Measurements from ENCODE around the gene SMARCD3.

Gene SMARCD3

DNA sequence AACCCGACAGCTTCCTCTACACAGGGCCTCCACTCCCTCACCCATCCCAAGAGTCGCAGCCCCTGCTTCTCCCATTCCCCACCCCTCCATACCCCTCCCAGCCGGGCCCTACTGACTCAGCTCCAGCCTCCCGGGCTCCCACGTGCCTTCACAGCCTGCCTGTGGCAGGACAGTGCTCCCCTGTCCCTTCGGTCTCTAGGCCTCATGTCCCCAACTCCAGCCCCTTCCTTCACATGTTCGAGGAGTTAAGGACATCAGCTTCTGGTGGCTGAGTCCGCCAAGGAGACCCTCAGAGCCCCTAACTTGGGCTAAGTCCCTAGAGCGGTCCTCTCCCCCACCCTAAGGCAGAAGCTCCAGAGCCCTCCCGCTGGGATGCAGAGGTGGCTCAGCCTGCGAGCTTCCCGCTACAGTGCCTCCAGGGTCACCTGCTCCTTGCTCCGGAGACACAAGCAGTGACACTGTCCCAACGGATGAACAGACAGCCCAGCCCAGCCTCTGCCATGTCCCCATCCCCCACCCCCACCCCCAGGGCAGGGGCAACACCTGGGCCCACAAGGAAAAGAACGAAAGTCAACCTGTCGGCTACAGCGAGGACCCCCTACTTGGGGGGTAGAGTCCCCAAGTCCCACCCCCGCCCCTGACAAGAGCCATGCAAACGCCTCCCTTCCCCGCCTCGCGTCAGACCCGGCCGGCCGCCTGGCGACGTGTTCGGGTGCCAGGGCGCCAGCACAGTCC lies 716 bp downstream of the SMARCD3 start:
- Histone ChIP-seq H3K4me1 (ENCODE audit: control insufficient read depth, insufficient read depth, low read length, poor library complexity, severe bottlenecking) (peaks cover 48% of the 10 kb centered on the region), H3K9me3 (ENCODE audit: control insufficient read depth, low read length) (no peaks in the 10 kb centered on the region), H3K27ac (ENCODE audit: low read depth, low read length, severe bottlenecking) (peak overlapping the region; percentile 92), H3K4me3 (ENCODE audit: extremely low read depth, insufficient read depth, low read length, poor library complexity, severe bottlenecking) (peak overlapping the region; percentile 56), H3K36me3 (ENCODE audit: control insufficient read depth, insufficient read depth, low read length) (peaks cover 4% of the 10 kb centered on the region)
- WGBS, 2 experiments (ENCODE audit: insufficient coverage in 2 of 2), result 13 to 14% methylated on average over 19 to 20 of the region's 29 CpGs

DNA sequence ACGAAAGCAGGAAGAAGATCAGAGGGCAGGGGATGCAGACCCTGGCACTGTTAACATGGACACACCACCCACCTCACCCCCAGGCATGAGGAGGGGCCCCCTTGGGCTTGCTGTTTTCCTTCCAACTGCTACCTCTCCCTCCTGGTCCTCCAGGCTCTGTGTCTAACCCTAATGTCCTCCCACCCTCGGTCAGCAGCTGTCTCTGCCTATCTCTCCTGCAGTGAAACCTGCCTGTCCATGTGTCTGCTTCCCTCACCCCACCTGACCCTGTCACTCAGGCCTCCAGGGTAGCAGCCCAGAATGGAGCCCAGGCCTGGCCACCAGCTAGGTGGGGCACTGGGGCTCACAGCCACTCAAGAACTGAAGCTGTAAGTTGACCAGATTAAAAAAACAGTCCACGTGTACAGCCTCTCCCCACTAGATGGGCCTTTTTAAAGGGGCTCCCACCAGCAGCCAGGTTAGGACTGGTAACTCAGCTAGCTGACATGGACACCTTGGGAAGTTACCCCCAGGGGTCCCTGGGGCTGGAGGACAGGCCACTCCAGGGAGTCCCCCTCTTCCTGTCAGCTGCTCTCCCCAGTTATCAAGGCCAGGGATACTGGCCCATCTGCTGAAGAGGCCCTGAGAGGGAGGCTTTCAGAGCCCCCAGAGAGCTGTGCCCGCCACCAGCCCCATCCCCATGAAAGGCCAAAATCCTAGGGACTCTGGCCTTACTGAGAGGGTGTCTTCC lies 1.5 kb downstream of the SMARCD3 start:
- Histone ChIP-seq H3K9me3 (ENCODE audit: control insufficient read depth, low read length) (no peaks in the 10 kb centered on the region), H3K4me3 (ENCODE audit: extremely low read depth, insufficient read depth, low read length, poor library complexity, severe bottlenecking) (peak overlapping the region; percentile 56), H3K36me3 (ENCODE audit: control insufficient read depth, insufficient read depth, low read length) (peaks cover 4% of the 10 kb centered on the region), H3K27ac (ENCODE audit: low read depth, low read length, severe bottlenecking) (no peak overlapping the region), H3K4me1 (ENCODE audit: control insufficient read depth, insufficient read depth, low read length, poor library complexity, severe bottlenecking) (peaks cover 42% of the 10 kb centered on the region)
- 55 to 58% methylated on average over 3 of the region's 4 CpGs for WGBS, 2 experiments (ENCODE audit: insufficient coverage in 2 of 2)

DNA sequence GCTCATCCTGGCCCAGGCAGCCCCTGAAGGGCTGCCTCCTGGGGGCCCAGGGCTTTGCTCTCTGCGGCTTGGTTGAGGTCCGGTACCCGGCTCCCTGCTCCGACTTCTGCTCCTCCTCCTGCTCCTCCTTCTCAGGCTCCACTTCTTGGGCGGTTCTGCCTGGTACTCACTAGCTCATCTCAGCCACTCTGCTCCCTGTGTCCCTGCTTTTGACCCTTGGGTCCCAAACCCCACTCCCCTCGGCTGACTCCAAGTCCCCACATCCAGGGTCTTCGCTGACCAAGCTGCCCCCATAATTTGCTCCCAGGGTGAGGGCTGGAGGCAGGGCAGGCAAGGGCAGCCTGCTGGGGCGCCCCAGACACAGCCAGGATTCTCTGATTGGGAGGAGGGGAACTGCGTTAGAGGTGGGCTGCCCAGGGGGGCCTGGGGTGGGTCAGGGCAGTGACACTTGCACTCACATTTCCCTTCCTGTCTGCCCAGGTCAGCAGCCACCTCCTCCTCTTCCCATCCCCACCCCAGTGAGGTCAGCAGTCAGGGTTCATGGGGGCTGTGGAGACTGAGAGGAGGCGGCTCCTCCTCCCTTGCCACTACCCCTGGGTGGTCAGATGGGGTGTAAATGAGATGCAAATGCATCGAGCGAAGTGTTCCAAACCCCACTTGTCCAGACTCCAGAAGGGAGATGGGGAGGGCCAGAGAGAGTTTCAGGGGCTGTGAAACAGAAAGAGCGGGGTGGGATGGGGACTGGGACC lies 2.2 kb downstream of the SMARCD3 start:
- Histone ChIP-seq H3K4me1 (ENCODE audit: control insufficient read depth, insufficient read depth, low read length, poor library complexity, severe bottlenecking) (peaks cover 39% of the 10 kb centered on the region), H3K27ac (ENCODE audit: low read depth, low read length, severe bottlenecking) (no peak overlapping the region), H3K4me3 (ENCODE audit: extremely low read depth, insufficient read depth, low read length, poor library complexity, severe bottlenecking) (peak overlapping the region; percentile 56), H3K9me3 (ENCODE audit: control insufficient read depth, low read length) (no peaks in the 10 kb centered on the region), H3K36me3 (ENCODE audit: control insufficient read depth, insufficient read depth, low read length) (peaks cover 10% of the 10 kb centered on the region)
- WGBS, 2 experiments (ENCODE audit: insufficient coverage in 2 of 2), result 35 to 37% methylated on average over 6 to 8 of the region's 13 CpGs

DNA sequence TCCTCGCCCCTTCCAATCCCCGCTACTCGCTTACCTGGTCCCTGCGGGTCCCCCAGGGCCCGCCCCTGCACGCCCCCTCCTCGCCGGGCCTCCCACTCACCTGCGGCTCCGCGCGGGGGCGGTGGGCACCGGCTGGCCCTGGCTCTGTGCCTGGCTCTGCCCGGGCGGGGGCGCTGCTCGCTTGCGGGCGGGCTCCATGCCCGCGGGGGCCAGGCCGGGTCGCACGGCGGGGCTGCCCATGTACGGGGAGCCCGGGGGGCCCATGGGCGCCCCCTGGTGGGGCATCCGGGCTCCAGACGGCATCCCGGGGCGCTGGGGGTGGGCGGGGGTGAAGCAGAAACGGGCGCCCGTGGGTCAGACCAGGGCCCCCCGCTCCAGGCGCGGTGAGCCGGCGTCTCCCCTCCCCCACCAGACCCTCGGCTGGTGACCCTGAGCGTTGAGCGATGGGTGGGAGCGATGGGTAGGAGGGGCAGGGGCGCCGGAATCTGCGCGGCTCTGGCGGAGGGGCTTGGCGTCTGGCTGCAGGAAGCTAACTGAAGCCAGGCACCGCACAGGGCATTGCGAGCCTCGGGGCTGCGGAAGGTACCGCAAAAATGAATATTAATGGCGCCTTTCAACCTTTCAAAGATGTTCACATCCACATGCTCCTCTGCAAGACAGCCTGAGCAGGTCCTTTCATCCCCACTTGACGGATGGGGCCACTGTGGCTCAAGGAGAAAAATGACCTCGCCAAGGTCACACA lies 3.0 kb downstream of the SMARCD3 start:
- H3K4me1 ChIP-seq (ENCODE audit: control insufficient read depth, insufficient read depth, low read length, poor library complexity, severe bottlenecking), result peaks cover 33% of the 10 kb centered on the region
- H3K9me3 ChIP-seq (ENCODE audit: control insufficient read depth, low read length), result no peaks in the 10 kb centered on the region
- H3K27ac ChIP-seq (ENCODE audit: low read depth, low read length, severe bottlenecking), result no peak overlapping the region
- H3K4me3 ChIP-seq (ENCODE audit: extremely low read depth, insufficient read depth, low read length, poor library complexity, severe bottlenecking), result peak overlapping the region; percentile 19
- H3K36me3 ChIP-seq (ENCODE audit: control insufficient read depth, insufficient read depth, low read length), result peaks cover 17% of the 10 kb centered on the region
- WGBS, 2 experiments (ENCODE audit: insufficient coverage in 2 of 2), result 5 to 6% methylated on average over 38 to 46 of the region's 60 CpGs

- WGBS, 2 experiments (ENCODE audit: insufficient coverage in 2 of 2), result 14 to 23% methylated on average over 13 to 14 of the region's 15 CpGs
- H3K36me3 ChIP-seq (ENCODE audit: control insufficient read depth, insufficient read depth, low read length), result peaks cover 24% of the 10 kb centered on the region
- H3K4me1 ChIP-seq (ENCODE audit: control insufficient read depth, insufficient read depth, low read length, poor library complexity, severe bottlenecking), result peaks cover 26% of the 10 kb centered on the region
- no peak overlapping the region for H3K27ac ChIP-seq (ENCODE audit: low read depth, low read length, severe bottlenecking)
- H3K9me3 ChIP-seq (ENCODE audit: control insufficient read depth, low read length), result no peaks in the 10 kb centered on the region
- peak overlapping the region; percentile 19 for H3K4me3 ChIP-seq (ENCODE audit: extremely low read depth, insufficient read depth, low read length, poor library complexity, severe bottlenecking)
Observed at GRCh38 chr7:151244841-151245346, 3.6 kb downstream of the SMARCD3 start.

GRCh38 chr7:151244196-151244840 lies 4.2 kb downstream of the SMARCD3 start:
- H3K4me3 ChIP-seq (ENCODE audit: extremely low read depth, insufficient read depth, low read length, poor library complexity, severe bottlenecking), result no peak overlapping the region
- no peaks in the 10 kb centered on the region for H3K9me3 ChIP-seq (ENCODE audit: control insufficient read depth, low read length)
- H3K27ac ChIP-seq (ENCODE audit: low read depth, low read length, severe bottlenecking), result no peak overlapping the region
- WGBS, 2 experiments (ENCODE audit: insufficient coverage in 2 of 2), result 42% methylated on average over 3 of the region's 10 CpGs
- peaks cover 29% of the 10 kb centered on the region for H3K36me3 ChIP-seq (ENCODE audit: control insufficient read depth, insufficient read depth, low read length)
- H3K4me1 ChIP-seq (ENCODE audit: control insufficient read depth, insufficient read depth, low read length, poor library complexity, severe bottlenecking), result peaks cover 21% of the 10 kb centered on the region

DNA sequence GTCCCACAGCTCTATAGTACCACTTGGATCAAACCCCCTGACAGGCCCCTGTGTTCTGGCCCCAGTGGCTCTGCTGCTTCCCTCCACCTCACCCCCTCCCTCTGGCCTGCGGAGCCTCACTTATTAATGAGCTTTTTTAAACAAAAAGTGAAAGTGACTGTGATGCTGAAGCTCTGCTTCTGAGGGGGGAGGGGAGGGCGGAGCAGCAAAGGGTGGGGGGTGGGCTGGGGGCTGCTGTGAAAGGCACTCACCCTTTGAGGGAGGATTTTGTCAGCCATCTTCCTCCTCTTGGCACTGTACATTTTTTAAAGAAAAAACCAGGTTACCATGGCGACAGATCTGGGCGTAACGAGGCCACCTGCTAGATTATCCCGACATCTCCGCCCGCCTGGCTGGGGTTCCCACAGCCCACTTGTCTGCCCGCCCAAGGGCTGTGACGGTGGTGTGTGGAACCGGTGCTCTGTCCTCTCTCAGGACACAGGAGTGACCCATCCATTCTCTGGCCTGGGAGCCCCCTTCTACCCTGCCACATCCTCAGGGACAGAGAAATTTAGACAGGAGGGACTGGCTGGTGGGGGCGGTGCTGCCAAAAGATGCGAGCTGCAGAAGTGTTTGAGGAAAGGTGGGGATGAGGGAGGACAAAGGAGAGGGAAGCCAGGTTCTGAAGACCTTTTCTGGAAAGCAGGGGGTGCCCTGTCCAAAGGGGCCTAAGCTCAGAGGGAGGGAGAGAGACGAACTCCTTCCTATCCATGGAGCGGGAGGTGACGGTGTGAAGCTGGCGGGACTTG lies 4.9 kb downstream of the SMARCD3 start:
- H3K36me3 ChIP-seq (ENCODE audit: control insufficient read depth, insufficient read depth, low read length), result peaks cover 36% of the 10 kb centered on the region
- no peak overlapping the region for H3K4me3 ChIP-seq (ENCODE audit: extremely low read depth, insufficient read depth, low read length, poor library complexity, severe bottlenecking)
- H3K27ac ChIP-seq (ENCODE audit: low read depth, low read length, severe bottlenecking), result no peak overlapping the region
- peaks cover 21% of the 10 kb centered on the region for H3K4me1 ChIP-seq (ENCODE audit: control insufficient read depth, insufficient read depth, low read length, poor library complexity, severe bottlenecking)
- 68 to 79% methylated on average over 12 of the region's 17 CpGs for WGBS, 2 experiments (ENCODE audit: insufficient coverage in 2 of 2)
- H3K9me3 ChIP-seq (ENCODE audit: control insufficient read depth, low read length), result no peaks in the 10 kb centered on the region

DNA sequence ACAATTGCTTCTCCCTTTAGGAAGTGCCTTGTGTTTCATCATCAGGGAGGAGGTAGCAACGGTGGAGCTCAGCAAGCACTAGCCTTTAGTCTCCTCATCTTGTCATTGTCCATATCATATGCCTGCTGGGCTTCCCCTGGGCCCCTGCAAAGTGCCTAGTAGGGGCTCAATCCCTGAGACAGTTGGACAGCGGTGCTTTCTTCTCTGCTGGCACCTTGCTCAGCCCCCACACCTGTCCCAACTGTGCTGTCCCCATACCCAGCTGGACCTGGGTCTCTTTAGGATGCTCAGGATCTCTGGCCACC lies 5.5 kb downstream of the SMARCD3 start:
- peaks cover 21% of the 10 kb centered on the region for H3K4me1 ChIP-seq (ENCODE audit: control insufficient read depth, insufficient read depth, low read length, poor library complexity, severe bottlenecking)
- WGBS, 2 experiments (ENCODE audit: insufficient coverage in 2 of 2), result 54 to 86% methylated on average over 1 to 2 of the region's 2 CpGs
- H3K27ac ChIP-seq (ENCODE audit: low read depth, low read length, severe bottlenecking), result no peak overlapping the region
- H3K9me3 ChIP-seq (ENCODE audit: control insufficient read depth, low read length), result no peaks in the 10 kb centered on the region
- peaks cover 42% of the 10 kb centered on the region for H3K36me3 ChIP-seq (ENCODE audit: control insufficient read depth, insufficient read depth, low read length)
- H3K4me3 ChIP-seq (ENCODE audit: extremely low read depth, insufficient read depth, low read length, poor library complexity, severe bottlenecking), result no peak overlapping the region

DNA sequence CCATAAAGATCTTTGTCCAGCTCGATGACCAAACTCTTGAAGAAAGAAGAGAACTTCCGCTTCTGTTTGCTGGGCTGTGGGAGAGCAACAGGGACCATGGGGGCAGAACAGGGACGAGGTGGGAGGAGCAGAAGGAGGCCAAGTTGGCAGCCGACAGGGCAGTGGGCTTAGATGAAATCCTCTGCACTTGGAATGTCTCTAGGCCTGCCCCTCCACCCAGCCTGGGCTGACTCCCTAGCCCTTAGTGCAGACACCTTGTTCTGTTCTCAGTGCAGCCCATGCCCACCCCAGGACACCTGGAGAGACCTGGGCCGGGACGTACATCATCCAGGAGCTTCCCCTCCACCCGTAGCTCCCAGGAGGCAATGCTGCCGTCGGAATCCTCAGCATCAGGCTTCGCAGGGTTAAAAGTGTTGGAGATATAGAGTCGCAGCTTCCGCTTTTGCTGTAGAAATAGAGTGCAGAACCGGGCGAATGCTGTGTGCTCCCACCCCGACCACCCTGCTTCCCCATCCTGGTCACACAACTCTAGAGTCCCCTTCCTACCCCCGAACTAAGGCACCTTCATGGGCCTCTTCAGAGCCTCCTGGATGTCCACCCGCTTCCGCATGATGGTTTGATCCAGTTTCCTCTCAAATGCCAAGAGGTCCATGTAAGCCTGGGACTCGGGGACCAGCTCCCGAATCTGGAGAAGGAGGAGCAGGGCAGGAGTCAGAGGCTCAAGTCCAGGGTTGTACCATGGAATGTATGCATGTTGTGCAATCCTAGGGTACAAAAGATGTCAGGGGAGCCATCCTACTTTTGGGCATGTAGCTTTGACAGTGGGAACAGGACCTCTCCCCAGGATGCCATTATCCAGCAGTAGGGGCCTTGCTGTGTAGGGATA lies 6.1 kb downstream of the SMARCD3 start:
- peaks cover 48% of the 10 kb centered on the region for H3K36me3 ChIP-seq (ENCODE audit: control insufficient read depth, insufficient read depth, low read length)
- H3K27ac ChIP-seq (ENCODE audit: low read depth, low read length, severe bottlenecking), result no peak overlapping the region
- no peaks in the 10 kb centered on the region for H3K9me3 ChIP-seq (ENCODE audit: control insufficient read depth, low read length)
- 88 to 91% methylated on average over 16 to 18 of the region's 20 CpGs for WGBS, 2 experiments (ENCODE audit: insufficient coverage in 2 of 2)
- peaks cover 19% of the 10 kb centered on the region for H3K4me1 ChIP-seq (ENCODE audit: control insufficient read depth, insufficient read depth, low read length, poor library complexity, severe bottlenecking)
- H3K4me3 ChIP-seq (ENCODE audit: extremely low read depth, insufficient read depth, low read length, poor library complexity, severe bottlenecking), result no peak overlapping the region

Data from mesodermal cell (in vitro differentiated cells).